ENCODE data around the gene DAGLB. TPM values are rescaled to one million over a fixed set of nuclear protein-coding genes. Genes with fewer than 3 reads are reported as not detected.

DAGLB gene
- total and polyA plus RNA-seq, 2 of the 8 experiments (the other 6 are each of a cell fraction or from before 2014, with no cell fraction given): 27.0 to 39.6 TPM

DNA sequence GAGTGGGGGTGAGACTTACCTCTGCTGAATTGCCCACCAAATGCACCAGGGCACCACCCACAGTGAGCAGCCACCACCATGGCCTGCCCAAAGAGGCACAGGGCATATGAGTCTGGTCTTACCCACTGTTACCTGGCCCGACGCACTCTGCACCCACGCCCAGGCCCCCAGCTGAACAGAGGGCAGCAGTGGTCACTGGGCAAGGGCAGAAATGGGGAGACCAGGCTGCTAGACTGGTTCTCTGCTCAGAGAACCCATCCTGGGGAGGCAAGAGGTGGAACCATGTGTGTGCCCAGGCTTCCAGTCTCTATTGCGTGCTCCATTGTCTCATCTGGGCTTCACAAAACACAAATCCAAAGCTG lies 39.4 kb upstream of the DAGLB start (continued):
- no peak for TF ChIP-seq RBBP5 (IDR thresholded peaks at IDR 0.05; ENCODE audit: borderline replicate concordance, low read depth, low read length)
- TF ChIP-seq EGR1 (IDR thresholded peaks at IDR 0.05; ENCODE audit: borderline replicate concordance, low read depth, low read length): no peak
- no peak for TF ChIP-seq RXRA (IDR thresholded peaks at IDR 0.05; ENCODE audit: insufficient read depth, low read depth, low read length)
- TF ChIP-seq YY1 (IDR thresholded peaks at IDR 0.05; ENCODE audit: low read depth, low read length): no peak
- TF ChIP-seq ATF2 (IDR thresholded peaks at IDR 0.05; ENCODE audit: low read length): no peak
- no peak for TF ChIP-seq JUN (IDR thresholded peaks at IDR 0.05; ENCODE audit: low read depth, low read length)
- TF ChIP-seq SIRT6 (IDR thresholded peaks at IDR 0.05; ENCODE audit: low read length): no peak
- TF ChIP-seq SUZ12 (IDR thresholded peaks at IDR 0.05; ENCODE audit: low read length): no peak
- no peak for TF ChIP-seq ZNF274 (IDR thresholded peaks at IDR 0.05; ENCODE audit: borderline replicate concordance, extremely low read depth, low read length)
